Astrocyte (in vitro differentiated cells and primary cell): Measurements from ENCODE around the gene PI4KA. TPM values are rescaled to one million over a fixed set of nuclear protein-coding genes. Genes with fewer than 3 reads are reported as not detected.

Source experiments
- DNase-seq: peaks from one replicate; pipeline ENCODE4 v3.0.0-alpha.2; 2010; ENCODE audit warnings: low read depth
- FAIRE-seq: peaks from 2 replicates; lab custom pipeline; 2011; peaks lifted over from hg19 to GRCh38; lab: Jason Lieb, UNC
- H2AFZ ChIP-seq: 2 replicates; pipeline ENCODE4 v1.6.0; 2012; ENCODE audit warnings: low read depth, low read length, inconsistent platforms
- H3K27ac ChIP-seq: 2 replicates; pipeline ENCODE4 v1.5.1; 2011; ENCODE audit warnings: low read depth, low read length, inconsistent platforms
- H3K27me3 ChIP-seq: 2 replicates; pipeline ENCODE4 v1.6.0; 2011; ENCODE audit warnings: low read length, inconsistent platforms; ENCODE audit not compliant: insufficient read depth
- H3K36me3 ChIP-seq: 2 replicates; pipeline ENCODE4 v1.5.1; 2011; ENCODE audit warnings: low read length, inconsistent platforms; ENCODE audit not compliant: insufficient read depth
- H3K4me1 ChIP-seq: 2 replicates; pipeline ENCODE4 v1.5.1; 2011; ENCODE audit warnings: low read length, inconsistent platforms; ENCODE audit not compliant: insufficient read depth
- H3K4me2 ChIP-seq: 2 replicates; pipeline ENCODE4 v1.6.0; 2012; ENCODE audit warnings: low read length, inconsistent platforms
- H3K4me3 ChIP-seq: 2 replicates; pipeline ENCODE4 v1.5.1; 2011; ENCODE audit warnings: low read depth, mild to moderate bottlenecking, low read length, inconsistent platforms; ENCODE audit not compliant: insufficient read depth
- H3K79me2 ChIP-seq: 2 replicates; pipeline ENCODE4 v1.6.0; 2012; ENCODE audit warnings: mild to moderate bottlenecking, low read length, inconsistent platforms; ENCODE audit not compliant: insufficient read depth
- H3K9ac ChIP-seq: 2 replicates; pipeline ENCODE4 v1.6.0; 2012; ENCODE audit warnings: mild to moderate bottlenecking, low read length, inconsistent platforms
- H3K9me3 ChIP-seq: 2 replicates; pipeline ENCODE4 v1.5.1; 2012; ENCODE audit warnings: low read depth, mild to moderate bottlenecking, low read length, inconsistent platforms; ENCODE audit not compliant: insufficient read depth
- H4K20me1 ChIP-seq: 2 replicates; pipeline ENCODE4 v1.6.0; 2012; ENCODE audit warnings: low read length, inconsistent platforms; ENCODE audit not compliant: insufficient read depth
- H3K27ac Mint-ChIP-seq: one replicate; pipeline ENCODE4 v1.8.0; 2021; ENCODE audit warnings: mild to moderate bottlenecking, mixed read lengths; ENCODE audit not compliant: unreplicated experiment
- H3K27me3 Mint-ChIP-seq: one replicate; pipeline ENCODE4 v1.8.0; 2021; ENCODE audit warnings: low read depth, mixed read lengths; ENCODE audit not compliant: unreplicated experiment
- H3K36me3 Mint-ChIP-seq: one replicate; pipeline ENCODE4 v1.8.0; 2021; ENCODE audit warnings: low read depth, mixed read lengths; ENCODE audit not compliant: unreplicated experiment
- H3K4me1 Mint-ChIP-seq: one replicate; pipeline ENCODE4 v1.8.0; 2021; ENCODE audit warnings: low read depth, mixed read lengths; ENCODE audit not compliant: unreplicated experiment
- H3K4me3 Mint-ChIP-seq: one replicate; pipeline ENCODE4 v1.8.0; 2021; ENCODE audit warnings: mild to moderate bottlenecking, moderate library complexity, mixed read lengths; ENCODE audit not compliant: unreplicated experiment
- H3K9me3 Mint-ChIP-seq: one replicate; pipeline ENCODE4 v1.8.0; 2021; ENCODE audit warnings: mild to moderate bottlenecking, mixed read lengths; ENCODE audit not compliant: unreplicated experiment
- CTCF ChIP-seq: IDR thresholded peaks from 2 replicates; pipeline ENCODE4 v1.5.1; 2011; ENCODE audit warnings: low read depth, mild to moderate bottlenecking, inconsistent platforms, low read length, moderate library complexity; ENCODE audit not compliant: insufficient read depth
- EZH2 ChIP-seq: IDR thresholded peaks from 2 replicates; pipeline ENCODE4 v1.6.1; 2012; ENCODE audit warnings: mild to moderate bottlenecking, low read length, inconsistent platforms; ENCODE audit not compliant: insufficient read depth
- total RNA-seq: library from RNA; stranded (reverse); gene quantifications from 2 replicates; pipeline ENCODE4 v1.2.1, GENCODE V29; 2021

PI4KA gene
- total RNA-seq, 1 donor from 2014 or later: 35.9 TPM

DNA sequence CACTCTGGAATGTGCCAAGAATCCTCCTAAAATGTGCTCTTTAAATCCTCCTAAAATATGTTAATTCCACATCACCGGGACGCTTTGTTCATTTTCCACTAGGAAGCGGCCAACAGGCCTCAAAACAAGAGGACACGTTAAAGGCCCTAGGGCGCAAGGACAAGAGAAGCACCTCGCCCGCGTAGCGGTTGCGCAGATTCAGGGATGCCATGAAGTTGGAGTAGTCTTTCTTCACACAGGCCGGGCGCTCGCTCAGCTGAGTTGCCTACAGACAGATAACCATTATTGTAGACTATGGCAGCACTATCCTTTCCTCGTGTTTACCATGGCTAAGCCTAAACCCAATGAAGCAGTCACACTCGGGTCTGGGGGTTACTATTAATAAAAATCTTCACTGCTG is 114.2 kb downstream of the PI4KA start:
- TF ChIP-seq EZH2: no peak
- TF ChIP-seq CTCF: no peak
- H3K9me3 Mint-ChIP-seq: peaks cover 2% of the 10 kb centered on the region
- no peak overlapping the region for H3K27ac Mint-ChIP-seq
- H3K27ac ChIP-seq: no peak overlapping the region
- peaks cover 10% of the 10 kb centered on the region for H3K4me1 Mint-ChIP-seq
- no peak overlapping the region for H2AFZ ChIP-seq
- no peak overlapping the region for H3K4me3 ChIP-seq
- FAIRE-seq: no peak
- no peaks in the 10 kb centered on the region for H3K79me2 ChIP-seq
- H3K27me3 Mint-ChIP-seq: no peaks in the 10 kb centered on the region
- no peak overlapping the region for H3K4me2 ChIP-seq
- no peak for DNase-seq
- peaks cover 10% of the 10 kb centered on the region for H3K4me1 ChIP-seq
- H3K4me3 Mint-ChIP-seq: no peak overlapping the region
- no peaks in the 10 kb centered on the region for H3K9me3 ChIP-seq
- no peak overlapping the region for H3K9ac ChIP-seq
- H3K36me3 Mint-ChIP-seq: peaks cover 15% of the 10 kb centered on the region
- H3K27me3 ChIP-seq: no peaks in the 10 kb centered on the region
- H3K36me3 ChIP-seq: peaks cover 18% of the 10 kb centered on the region
- H4K20me1 ChIP-seq: no peaks in the 10 kb centered on the region

GRCh38 chr22:20742764-20743163 is 115.8 kb downstream of the PI4KA start:
- DNase-seq: no peak
- H3K9me3 ChIP-seq: no peaks in the 10 kb centered on the region
- H3K79me2 ChIP-seq: no peaks in the 10 kb centered on the region
- no peaks in the 10 kb centered on the region for H4K20me1 ChIP-seq
- no peaks in the 10 kb centered on the region for H3K27me3 Mint-ChIP-seq
- H3K36me3 ChIP-seq: peaks cover 18% of the 10 kb centered on the region
- no peak overlapping the region for H3K4me2 ChIP-seq
- no peaks in the 10 kb centered on the region for H3K4me1 ChIP-seq
- no peak overlapping the region for H3K4me3 ChIP-seq
- no peaks in the 10 kb centered on the region for H3K4me1 Mint-ChIP-seq
- H3K4me3 Mint-ChIP-seq: no peak overlapping the region
- H3K9ac ChIP-seq: no peak overlapping the region
- H2AFZ ChIP-seq: no peak overlapping the region
- H3K9me3 Mint-ChIP-seq: peaks cover 2% of the 10 kb centered on the region
- no peak overlapping the region for H3K27ac ChIP-seq
- no peak overlapping the region for H3K27ac Mint-ChIP-seq
- peaks cover 20% of the 10 kb centered on the region for H3K36me3 Mint-ChIP-seq
- FAIRE-seq: no peak
- no peaks in the 10 kb centered on the region for H3K27me3 ChIP-seq
- no peak for TF ChIP-seq CTCF
- TF ChIP-seq EZH2: no peak

GRCh38 chr22:20741634-20742581 is 116.7 kb downstream of the PI4KA start:
- Mint-ChIP-seq H3K27ac (no peak overlapping the region), H3K27me3 (no peaks in the 10 kb centered on the region), H3K9me3 (peaks cover 2% of the 10 kb centered on the region), H3K4me3 (no peak overlapping the region), H3K36me3 (peaks cover 20% of the 10 kb centered on the region), H3K4me1 (no peaks in the 10 kb centered on the region)
- Histone ChIP-seq H3K9me3 (no peaks in the 10 kb centered on the region), H4K20me1 (no peaks in the 10 kb centered on the region), H3K79me2 (no peaks in the 10 kb centered on the region), H3K36me3 (peaks cover 18% of the 10 kb centered on the region), H3K27ac (no peak overlapping the region), H3K4me1 (no peaks in the 10 kb centered on the region), H3K4me3 (no peak overlapping the region), H3K4me2 (no peak overlapping the region), H3K9ac (no peak overlapping the region), H2AFZ (no peak overlapping the region), H3K27me3 (no peaks in the 10 kb centered on the region)
- TF ChIP-seq CTCF (peak; percentile 71), EZH2 (no peak)
- FAIRE-seq (no peak), DNase-seq (no peak)
